GM20431 (cell line): ENCODE data around the gene MEIOB.
"Not testable (repeated sequence)": the region's sequence is repeated elsewhere in the genome, so short reads cannot be mapped to it uniquely, and the experiment has no call there.

Experiments used
- in situ Hi-C: fragments of 300-500 bp; cut with MseI, MboI; formaldehyde crosslinking; loops from one replicate; pipeline ENCODE4 v1.15.0; 2020; ENCODE audit warnings: low sequenced_read_pairs; ENCODE audit not compliant: unreplicated experiment

MEIOB gene

GRCh38 chr16:1871974-1872635 is at the start of gene MEIOB:
Gene MEIOB, minus strand, starts transcription at chr16:1872164. Its CDS starts 3,989 bp downstream, at chr16:1868175.
- in situ Hi-C loops, result no loop called here

- in situ Hi-C loops, result no loop called here
These were observed 48.8 kb upstream of the MEIOB start for GRCh38 chr16:1920727-1921171.

GRCh38 chr16:1920122-1920521 is 48.2 kb upstream of the MEIOB start:
- in situ Hi-C loops, result not testable (repeated sequence)

- in situ Hi-C loops, result no loop called here
These were observed 47.5 kb upstream of the MEIOB start for GRCh38 chr16:1919327-1919998.

GRCh38 chr16:1918351-1919326 is 46.7 kb upstream of the MEIOB start, which contains the start of gene HS3ST6:
Gene HS3ST6, minus strand, starts transcription at chr16:1918415. Its CDS starts 92 bp downstream, at chr16:1918323.
- in situ Hi-C loops, result no loop called here

GRCh38 chr16:1917665-1918350 is 45.8 kb upstream of the MEIOB start:
- in situ Hi-C loops, result no loop called here

GRCh38 chr16:1917056-1917664 is 45.2 kb upstream of the MEIOB start:
- in situ Hi-C loops, result no loop called here

GRCh38 chr16:1916640-1916990 is 44.7 kb upstream of the MEIOB start:
- in situ Hi-C loops, result no loop called here

GRCh38 chr16:1915732-1916639 is 44.0 kb upstream of the MEIOB start:
- in situ Hi-C loops, result no loop called here

- in situ Hi-C loops, result no loop called here
These were observed 43.0 kb upstream of the MEIOB start for GRCh38 chr16:1914988-1915387.

GRCh38 chr16:1914084-1914608 is 42.2 kb upstream of the MEIOB start:
- in situ Hi-C loops, result no loop called here

GRCh38 chr16:1913327-1914083 is 41.5 kb upstream of the MEIOB start:
- in situ Hi-C loops, result no loop called here

GRCh38 chr16:1912215-1912543 is 40.2 kb upstream of the MEIOB start:
- in situ Hi-C loops, result no loop called here

GRCh38 chr16:1911467-1912214 is 39.7 kb upstream of the MEIOB start:
- in situ Hi-C loops, result no loop called here

GRCh38 chr16:1909561-1910231 is 37.7 kb upstream of the MEIOB start:
- in situ Hi-C loops, result no loop called here

GRCh38 chr16:1908983-1909382 is 37.0 kb upstream of the MEIOB start:
- in situ Hi-C loops, result no loop called here

- in situ Hi-C loops, result no loop called here
These were observed 36.2 kb upstream of the MEIOB start for GRCh38 chr16:1908184-1908583.
